Activated T-cell treated with anti-CD3 and anti-CD28 coated beads, Interleukin-2, amount 50 U/mL, for 4 hours (primary cell): ENCODE results near the gene RACK1. TPM values are rescaled to one million over a fixed set of nuclear protein-coding genes. Genes with fewer than 3 reads are reported as not detected.

Source experiments
- ATAC-seq, 2 donors: fragments of 200-7000 bp; cut with Tn5 transposase; one replicate each; pipeline ENCODE4 v1.10.0; 2021
- DNase-seq: peaks from one replicate; pipeline ENCODE4 v3.0.0-alpha.2; 2020
- H3K27me3 Mint-ChIP-seq: one replicate; pipeline ENCODE4 v1.8.0; 2021; ENCODE audit warnings: low read depth, mixed read lengths
- H3K36me3 Mint-ChIP-seq: one replicate; pipeline ENCODE4 v1.8.0; 2022; ENCODE audit warnings: mixed read lengths; ENCODE audit not compliant: insufficient read depth
- H3K4me1 Mint-ChIP-seq: one replicate; pipeline ENCODE4 v1.8.0; 2021; ENCODE audit warnings: low read depth, mixed read lengths
- H3K4me3 Mint-ChIP-seq: one replicate; pipeline ENCODE4 v1.8.0; 2021; ENCODE audit warnings: mild to moderate bottlenecking, moderate library complexity, mixed read lengths
- H3K9me3 Mint-ChIP-seq: one replicate; pipeline ENCODE4 v1.8.0; 2021; ENCODE audit warnings: mixed read lengths
- total RNA-seq, 3 donors: library from RNA; stranded (reverse); gene quantifications; one replicate each; pipeline ENCODE4 v1.2.1, GENCODE V29; 2021

RACK1 gene
- total RNA-seq, 3 donors from 2014 or later: 2,938 to 3,145 (median 2,972) TPM

DNA sequence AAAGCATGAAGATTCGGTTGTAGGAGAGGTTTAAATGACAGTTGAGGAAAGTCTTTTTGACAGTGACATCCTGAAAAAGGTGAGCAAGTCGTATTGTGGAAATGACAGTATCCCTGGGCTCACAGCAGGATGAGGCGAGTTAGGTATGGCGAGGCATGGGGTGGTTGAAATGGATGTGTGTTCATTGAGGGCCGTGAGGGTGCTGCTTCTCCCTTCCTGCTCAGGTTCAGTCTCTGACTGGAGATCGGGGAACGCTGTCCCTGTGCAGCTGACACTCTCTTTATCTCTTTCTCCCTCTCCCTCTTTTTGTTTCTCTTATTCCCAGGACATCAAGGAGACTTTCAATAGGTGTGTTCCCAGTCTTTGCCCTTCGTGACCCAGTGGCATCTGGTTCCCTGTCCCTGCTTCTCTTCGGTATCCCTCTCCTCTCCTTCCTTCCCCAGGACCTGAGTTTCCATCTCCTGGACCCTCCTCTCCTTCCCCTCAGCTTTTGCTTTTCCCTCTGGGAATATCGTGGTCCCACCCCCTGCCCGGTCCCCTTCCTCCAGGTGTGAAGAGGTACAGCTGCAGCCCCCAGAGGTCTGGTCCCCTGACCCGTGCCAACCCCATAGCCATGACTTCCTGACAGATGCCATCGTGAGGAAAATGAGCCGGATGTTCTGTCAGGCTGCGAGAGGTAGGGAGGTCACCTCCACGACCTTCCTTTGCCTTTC is 10.5 kb downstream of the RACK1 start:
- Mint-ChIP-seq H3K4me3 (no peak overlapping the region), H3K4me1 (peaks cover 19% of the 10 kb centered on the region), H3K9me3 (no peaks in the 10 kb centered on the region), H3K36me3 (peaks cover 49% of the 10 kb centered on the region), H3K27me3 (no peaks in the 10 kb centered on the region)
- ATAC-seq: no peak
- DNase-seq: no peak

GRCh38 chr5:181232593-181232992 is 11.1 kb downstream of the RACK1 start:
- peaks cover 13% of the 10 kb centered on the region for H3K4me1 Mint-ChIP-seq
- H3K9me3 Mint-ChIP-seq: no peaks in the 10 kb centered on the region
- peaks cover 42% of the 10 kb centered on the region for H3K36me3 Mint-ChIP-seq
- no peak overlapping the region for H3K4me3 Mint-ChIP-seq
- DNase-seq (no peak), ATAC-seq (no peak)
- H3K27me3 Mint-ChIP-seq: no peaks in the 10 kb centered on the region

GRCh38 chr5:181231432-181231831 is 12.3 kb downstream of the RACK1 start:
- DNase-seq (no peak), ATAC-seq (no peak)
- Mint-ChIP-seq H3K4me3 (no peak overlapping the region), H3K4me1 (peaks cover 15% of the 10 kb centered on the region), H3K36me3 (peaks cover 30% of the 10 kb centered on the region), H3K9me3 (no peaks in the 10 kb centered on the region), H3K27me3 (no peaks in the 10 kb centered on the region)

GRCh38 chr5:181230551-181230950 is 13.2 kb downstream of the RACK1 start:
- no peaks in the 10 kb centered on the region for H3K27me3 Mint-ChIP-seq
- peaks cover 22% of the 10 kb centered on the region for H3K36me3 Mint-ChIP-seq
- no peak for DNase-seq
- no peak for ATAC-seq
- no peak overlapping the region for H3K4me3 Mint-ChIP-seq
- no peaks in the 10 kb centered on the region for H3K9me3 Mint-ChIP-seq
- H3K4me1 Mint-ChIP-seq: peaks cover 22% of the 10 kb centered on the region

- Mint-ChIP-seq H3K36me3 (peaks cover 19% of the 10 kb centered on the region), H3K27me3 (no peaks in the 10 kb centered on the region), H3K4me3 (no peak overlapping the region), H3K4me1 (peaks cover 27% of the 10 kb centered on the region), H3K9me3 (no peaks in the 10 kb centered on the region)
- DNase-seq (no peak), ATAC-seq (no peak)
Measured at GRCh38 chr5:181229996-181230395, 13.7 kb downstream of the RACK1 start.

DNA sequence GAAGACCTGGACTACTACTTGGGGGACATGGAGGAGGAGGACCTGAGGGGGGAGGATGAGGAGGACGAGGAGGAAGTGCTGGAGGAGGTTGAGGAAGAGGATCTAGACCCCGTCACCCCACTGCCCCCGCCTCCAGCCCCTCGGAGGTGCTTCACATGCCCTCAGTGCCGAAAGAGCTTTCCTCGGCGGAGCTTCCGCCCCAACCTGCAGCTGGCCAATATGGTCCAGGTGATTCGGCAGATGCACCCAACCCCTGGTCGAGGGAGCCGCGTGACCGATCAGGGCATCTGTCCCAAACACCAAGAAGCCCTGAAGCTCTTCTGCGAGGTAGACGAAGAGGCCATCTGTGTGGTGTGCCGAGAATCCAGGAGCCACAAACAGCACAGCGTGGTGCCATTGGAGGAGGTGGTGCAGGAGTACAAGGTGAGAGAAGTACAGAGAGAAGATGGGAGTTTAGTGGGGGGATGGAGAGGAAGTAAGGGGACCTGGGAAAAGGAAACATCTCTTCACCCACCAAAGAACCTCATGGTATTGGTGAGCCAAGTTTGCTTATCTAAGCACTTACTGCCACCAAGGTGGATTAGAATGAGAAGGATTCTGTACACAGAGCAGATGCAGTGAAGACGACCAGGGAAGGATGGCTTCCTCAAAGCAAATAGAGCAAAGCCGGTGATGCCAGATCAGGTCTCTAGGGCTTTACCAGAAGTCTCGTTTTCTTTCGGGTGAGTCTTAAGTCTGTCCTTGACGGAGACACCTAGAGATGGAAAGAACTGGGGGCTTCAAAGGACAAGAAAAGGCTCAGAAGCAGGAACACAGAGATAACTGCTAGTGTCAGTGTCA is 19.1 kb downstream of the RACK1 start:
- Mint-ChIP-seq H3K4me1 (peaks cover 53% of the 10 kb centered on the region), H3K4me3 (peak overlapping the region; percentile 96), H3K9me3 (no peaks in the 10 kb centered on the region), H3K36me3 (peaks cover 6% of the 10 kb centered on the region), H3K27me3 (peaks cover 3% of the 10 kb centered on the region)
- no peak for DNase-seq
- ATAC-seq: no peak

DNA sequence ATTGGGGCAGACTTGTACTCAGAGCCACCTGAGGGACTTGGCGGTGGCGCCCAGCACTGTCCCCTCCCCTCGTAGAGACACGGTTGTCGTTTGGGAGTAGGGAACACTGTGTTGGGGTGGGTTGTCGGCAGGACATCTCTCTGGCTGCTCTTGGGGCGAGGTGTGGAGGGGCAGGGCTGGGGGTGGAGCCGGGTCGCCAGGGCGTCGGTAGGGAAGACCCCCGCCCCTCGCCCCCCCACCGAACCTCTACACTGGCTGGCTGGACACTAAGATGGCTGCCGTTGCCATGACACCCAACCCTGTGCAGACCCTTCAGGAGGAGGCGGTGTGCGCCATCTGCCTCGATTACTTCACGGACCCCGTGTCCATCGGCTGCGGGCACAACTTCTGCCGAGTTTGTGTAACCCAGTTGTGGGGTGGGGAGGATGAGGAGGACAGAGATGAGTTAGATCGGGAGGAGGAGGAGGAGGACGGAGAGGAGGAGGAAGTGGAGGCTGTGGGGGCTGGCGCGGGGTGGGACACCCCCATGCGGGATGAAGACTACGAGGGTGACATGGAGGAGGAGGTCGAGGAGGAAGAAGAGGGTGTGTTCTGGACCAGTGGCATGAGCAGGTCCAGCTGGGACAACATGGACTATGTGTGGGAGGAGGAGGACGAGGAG is 19.8 kb downstream of the RACK1 start:
- ATAC-seq (peak; percentile 3 to 5), DNase-seq (no peak)
- H3K9me3 Mint-ChIP-seq: no peaks in the 10 kb centered on the region
- peak overlapping the region; percentile 96 for H3K4me3 Mint-ChIP-seq
- H3K27me3 Mint-ChIP-seq: peaks cover 3% of the 10 kb centered on the region
- peaks cover 46% of the 10 kb centered on the region for H3K4me1 Mint-ChIP-seq
- H3K36me3 Mint-ChIP-seq: no peaks in the 10 kb centered on the region

- H3K36me3 Mint-ChIP-seq: no peaks in the 10 kb centered on the region
- peaks cover 46% of the 10 kb centered on the region for H3K4me1 Mint-ChIP-seq
- H3K27me3 Mint-ChIP-seq: peaks cover 3% of the 10 kb centered on the region
- ATAC-seq (peak; percentile 72 to 75), DNase-seq (peak; percentile 95)
- H3K4me3 Mint-ChIP-seq: peak within 1 kb of the TSS; percentile 96
- no peaks in the 10 kb centered on the region for H3K9me3 Mint-ChIP-seq
Measured at GRCh38 chr5:181223058-181223728, 20.5 kb downstream of the RACK1 start, which contains the start of gene TRIM41. Gene TRIM41, plus strand, starts transcription at chr5:181223281. Its CDS starts 719 bp downstream, at chr5:181224000.

DNA sequence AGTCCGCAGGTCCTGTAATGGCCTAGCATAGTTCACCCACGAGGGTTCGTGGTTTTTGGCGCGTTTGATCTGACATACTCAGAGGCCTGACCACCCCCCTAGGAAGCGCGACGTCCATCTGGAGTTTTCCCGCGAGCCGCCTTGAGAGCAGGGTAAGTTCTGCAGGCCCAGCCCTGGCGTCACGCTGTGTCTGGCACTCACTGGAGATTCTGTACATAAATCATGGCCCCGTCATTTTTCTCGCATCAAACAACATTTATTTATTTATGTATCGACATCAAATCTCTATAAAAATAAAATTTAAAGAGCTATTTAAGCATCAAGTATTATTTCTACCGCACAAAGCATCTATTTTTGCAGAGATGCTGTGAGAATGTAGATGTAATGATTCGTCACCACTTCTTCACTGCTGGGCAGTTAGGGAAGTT is 21.1 kb downstream of the RACK1 start:
- Mint-ChIP-seq H3K4me3 (peak overlapping the region; percentile 96), H3K4me1 (peaks cover 49% of the 10 kb centered on the region), H3K9me3 (no peaks in the 10 kb centered on the region), H3K27me3 (peaks cover 3% of the 10 kb centered on the region), H3K36me3 (no peaks in the 10 kb centered on the region)
- ATAC-seq (no peak), DNase-seq (no peak)

DNA sequence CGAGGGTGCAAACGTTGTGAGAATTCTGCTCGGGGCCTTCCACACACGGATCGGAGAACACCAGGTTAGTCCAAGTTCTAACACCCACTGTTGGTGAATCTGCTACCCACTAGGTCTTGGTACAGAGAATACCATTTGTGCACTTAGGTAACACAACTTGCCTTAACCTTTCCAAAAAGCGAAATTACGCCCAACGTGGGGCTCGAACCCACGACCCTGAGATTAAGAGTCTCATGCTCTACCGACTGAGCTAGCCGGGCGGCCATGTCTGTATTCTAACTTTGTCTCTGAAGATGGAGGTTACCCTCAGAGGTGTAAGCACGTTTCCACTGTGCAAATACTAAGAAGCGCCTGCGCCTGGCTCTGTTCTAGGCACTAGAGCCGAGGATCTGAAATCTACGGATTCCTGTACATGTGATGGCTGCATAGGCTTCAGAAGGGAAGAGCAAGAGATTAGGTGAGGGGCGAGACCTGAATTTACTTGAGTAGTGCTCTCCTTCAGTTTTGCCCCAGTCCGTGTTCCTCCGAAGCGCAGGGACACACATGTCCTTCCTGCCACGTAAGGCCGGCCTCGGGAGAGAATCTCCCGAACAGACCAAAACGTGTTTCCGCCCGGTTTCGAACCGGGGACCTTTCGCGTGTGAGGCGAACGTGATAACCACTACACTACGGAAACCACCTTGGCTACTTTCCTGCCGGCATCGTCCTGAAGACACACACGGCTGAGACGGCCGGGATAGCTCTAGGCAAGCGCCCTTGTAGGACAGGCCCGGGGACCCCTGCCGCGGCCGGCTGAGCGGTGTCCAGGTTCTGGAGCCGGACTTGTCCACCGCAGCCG is 21.7 kb downstream of the RACK1 start:
- H3K36me3 Mint-ChIP-seq: no peaks in the 10 kb centered on the region
- H3K27me3 Mint-ChIP-seq: peaks cover 3% of the 10 kb centered on the region
- ATAC-seq (peak; percentile 25 to 27), DNase-seq (peak; percentile 97)
- H3K4me3 Mint-ChIP-seq: peak overlapping the region; percentile 96
- H3K9me3 Mint-ChIP-seq: no peaks in the 10 kb centered on the region
- peaks cover 55% of the 10 kb centered on the region for H3K4me1 Mint-ChIP-seq

GRCh38 chr5:181221105-181221791 is 22.5 kb downstream of the RACK1 start:
- Mint-ChIP-seq H3K36me3 (no peaks in the 10 kb centered on the region), H3K4me1 (peaks cover 55% of the 10 kb centered on the region), H3K4me3 (peak overlapping the region; percentile 96), H3K27me3 (peaks cover 3% of the 10 kb centered on the region), H3K9me3 (no peaks in the 10 kb centered on the region)
- DNase-seq: no peak
- no peak for ATAC-seq

GRCh38 chr5:181220178-181220515 is 23.6 kb downstream of the RACK1 start:
- peak overlapping the region; percentile 29 for H3K4me3 Mint-ChIP-seq
- ATAC-seq (no peak), DNase-seq (no peak)
- H3K9me3 Mint-ChIP-seq: no peaks in the 10 kb centered on the region
- peaks cover 48% of the 10 kb centered on the region for H3K4me1 Mint-ChIP-seq
- H3K27me3 Mint-ChIP-seq: peaks cover 3% of the 10 kb centered on the region
- H3K36me3 Mint-ChIP-seq: no peaks in the 10 kb centered on the region
